Fibroblast of lung (primary cell): ENCODE results near the gene BHLHA9. TPM values are rescaled to one million over a fixed set of nuclear protein-coding genes. Genes with fewer than 3 reads are reported as not detected.

ENCODE experiments used
- DNase-seq, 2 donors: peaks; one replicate each; pipeline versions ENCODE4 v3.0.0 to v3.0.0-alpha.2; 2010; ENCODE audit warnings: low read depth in 2 of 2
- H2AFZ ChIP-seq: 2 replicates; pipeline ENCODE4 v1.5.1; 2012; ENCODE audit warnings: low read length, control low read depth, inconsistent platforms
- H3K27ac ChIP-seq: 2 replicates; pipeline ENCODE4 v1.5.1; 2011; ENCODE audit warnings: low read length, control low read depth; ENCODE audit not compliant: insufficient read depth
- H3K27me3 ChIP-seq: 2 replicates; pipeline ENCODE4 v1.5.1; 2011; ENCODE audit warnings: mild to moderate bottlenecking, low read length; ENCODE audit not compliant: control insufficient read depth, insufficient read depth
- H3K36me3 ChIP-seq: 2 replicates; pipeline ENCODE4 v1.5.1; 2011; ENCODE audit warnings: low read length; ENCODE audit not compliant: control insufficient read depth, insufficient read depth
- H3K4me1 ChIP-seq: 2 replicates; pipeline ENCODE4 v1.5.1; 2011; ENCODE audit warnings: low read length; ENCODE audit not compliant: control insufficient read depth, insufficient read depth; ENCODE audit errors: extremely low read depth
- H3K4me2 ChIP-seq: 2 replicates; pipeline ENCODE4 v1.5.1; 2011; ENCODE audit warnings: low read length, control low read depth; ENCODE audit not compliant: insufficient read depth; ENCODE audit errors: extremely low read depth
- H3K4me3 ChIP-seq, 4 experiments: fragments of 200-600 bp in 1 of 4; sonication (generic) in 1 of 4; replicated peaks in 1 of 4; 2 replicates each; pipeline ENCODE4 v1.5.1; 2011 to 2016; ENCODE audit warnings: low read length in 4 of 4, low read depth in 3 of 4, mild to moderate bottlenecking in 3 of 4, control low read depth in 2 of 4, inconsistent platforms in 1 of 4, mixed read lengths in 1 of 4; ENCODE audit not compliant: insufficient read depth in 1 of 4; ENCODE audit errors: control extremely low read depth in 1 of 4
- H3K79me2 ChIP-seq: 2 replicates; pipeline ENCODE4 v1.5.1; 2012; ENCODE audit warnings: mild to moderate bottlenecking, low read length, inconsistent platforms; ENCODE audit not compliant: control insufficient read depth, insufficient read depth
- H3K9ac ChIP-seq: 2 replicates; pipeline ENCODE4 v1.5.1; 2011; ENCODE audit warnings: mild to moderate bottlenecking, low read length, control low read depth; ENCODE audit not compliant: insufficient read depth
- H3K9me3 ChIP-seq: 2 replicates; pipeline ENCODE4 v1.5.1; 2012; ENCODE audit warnings: low read depth, low read length; ENCODE audit not compliant: control insufficient read depth, insufficient read depth
- H4K20me1 ChIP-seq: 2 replicates; pipeline ENCODE4 v1.5.1; 2011; ENCODE audit warnings: low read length; ENCODE audit not compliant: control insufficient read depth, insufficient read depth; ENCODE audit errors: extremely low read depth
- EZH2 ChIP-seq: IDR thresholded peaks from 2 replicates; pipeline ENCODE4 v1.5.1; 2012; ENCODE audit warnings: low read length, control low read depth, mild to moderate bottlenecking; ENCODE audit errors: missing control alignments
- polyA plus RNA-seq, 2 donors: library from polyadenylated mRNA; depleted of rRNA in 1 of 2; stranded (reverse) in 1 of 2; unstranded in 1 of 2; fragments of >200 nt; gene quantifications; 2 replicates each; pipeline ENCODE4 v1.2.1, GENCODE V29; 2011 to 2012; ENCODE audit warnings: missing spikeins in 1 of 2
- total RNA-seq: library from RNA; depleted of rRNA; stranded (reverse); fragments of >200 nt; gene quantifications from 2 replicates; pipeline ENCODE4 v1.2.1, GENCODE V29; 2014
- TF ChIP-seq, protein P1 (sequence below), 2 donors: IDR thresholded peaks in 1 of 2; conservative IDR thresholded peaks in 1 of 2; 1 replicate in 1 of 2; 2 replicates in 1 of 2; pipeline ENCODE4 v1.5.1; 2011 to 2012; ENCODE audit warnings: low read length in 2 of 2, control low read depth in 1 of 2, inconsistent platforms in 1 of 2, low read depth in 1 of 2, mild to moderate bottlenecking in 1 of 2

BHLHA9 gene
- total and polyA plus RNA-seq, 2 donors (not counting 1 experiment from before 2014, with no cell fraction given): not detected

DNA sequence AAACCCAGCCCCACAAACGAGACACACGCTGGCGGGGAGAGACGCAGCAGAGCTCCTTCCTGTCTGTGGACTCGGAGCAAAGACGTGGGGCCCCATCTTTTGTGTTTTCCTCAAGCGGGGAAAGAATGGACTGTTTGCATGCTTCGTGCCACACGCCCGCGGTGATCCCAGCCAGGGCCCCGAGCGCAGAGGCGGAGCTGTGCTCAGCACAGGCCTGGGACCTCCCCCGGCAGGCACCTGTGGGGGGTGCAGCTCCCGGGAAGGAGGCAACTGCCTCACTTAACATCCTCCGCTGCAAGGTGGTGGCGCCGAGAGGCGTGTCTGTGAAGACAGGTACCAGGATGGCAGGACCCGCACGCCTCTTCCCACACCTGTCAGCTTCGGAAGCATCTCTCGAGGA lies 28.4 kb downstream of the BHLHA9 start:
- H3K4me2 ChIP-seq: no peak overlapping the region
- H3K4me1 ChIP-seq: no peaks in the 10 kb centered on the region
- TF ChIP-seq EZH2: no peak
- TF ChIP-seq, protein P1, sequence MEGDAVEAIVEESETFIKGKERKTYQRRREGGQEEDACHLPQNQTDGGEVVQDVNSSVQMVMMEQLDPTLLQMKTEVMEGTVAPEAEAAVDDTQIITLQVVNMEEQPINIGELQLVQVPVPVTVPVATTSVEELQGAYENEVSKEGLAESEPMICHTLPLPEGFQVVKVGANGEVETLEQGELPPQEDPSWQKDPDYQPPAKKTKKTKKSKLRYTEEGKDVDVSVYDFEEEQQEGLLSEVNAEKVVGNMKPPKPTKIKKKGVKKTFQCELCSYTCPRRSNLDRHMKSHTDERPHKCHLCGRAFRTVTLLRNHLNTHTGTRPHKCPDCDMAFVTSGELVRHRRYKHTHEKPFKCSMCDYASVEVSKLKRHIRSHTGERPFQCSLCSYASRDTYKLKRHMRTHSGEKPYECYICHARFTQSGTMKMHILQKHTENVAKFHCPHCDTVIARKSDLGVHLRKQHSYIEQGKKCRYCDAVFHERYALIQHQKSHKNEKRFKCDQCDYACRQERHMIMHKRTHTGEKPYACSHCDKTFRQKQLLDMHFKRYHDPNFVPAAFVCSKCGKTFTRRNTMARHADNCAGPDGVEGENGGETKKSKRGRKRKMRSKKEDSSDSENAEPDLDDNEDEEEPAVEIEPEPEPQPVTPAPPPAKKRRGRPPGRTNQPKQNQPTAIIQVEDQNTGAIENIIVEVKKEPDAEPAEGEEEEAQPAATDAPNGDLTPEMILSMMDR (conservative IDR thresholded peaks at IDR 0.05 in 1 of 2, IDR thresholded peaks at IDR 0.05 in 1 of 2; ENCODE audit: low read depth in 1 of 2, low read length in 2 of 2): no peak
- no peaks in the 10 kb centered on the region for H3K9me3 ChIP-seq
- H3K27me3 ChIP-seq: peaks cover 7% of the 10 kb centered on the region
- H3K79me2 ChIP-seq: no peaks in the 10 kb centered on the region
- DNase-seq: no peak
- H2AFZ ChIP-seq: no peak overlapping the region
- no peak overlapping the region for H3K4me3 ChIP-seq
- H3K9ac ChIP-seq: no peak overlapping the region
- no peaks in the 10 kb centered on the region for H4K20me1 ChIP-seq
- no peak overlapping the region for H3K27ac ChIP-seq
- H3K36me3 ChIP-seq: no peaks in the 10 kb centered on the region

DNA sequence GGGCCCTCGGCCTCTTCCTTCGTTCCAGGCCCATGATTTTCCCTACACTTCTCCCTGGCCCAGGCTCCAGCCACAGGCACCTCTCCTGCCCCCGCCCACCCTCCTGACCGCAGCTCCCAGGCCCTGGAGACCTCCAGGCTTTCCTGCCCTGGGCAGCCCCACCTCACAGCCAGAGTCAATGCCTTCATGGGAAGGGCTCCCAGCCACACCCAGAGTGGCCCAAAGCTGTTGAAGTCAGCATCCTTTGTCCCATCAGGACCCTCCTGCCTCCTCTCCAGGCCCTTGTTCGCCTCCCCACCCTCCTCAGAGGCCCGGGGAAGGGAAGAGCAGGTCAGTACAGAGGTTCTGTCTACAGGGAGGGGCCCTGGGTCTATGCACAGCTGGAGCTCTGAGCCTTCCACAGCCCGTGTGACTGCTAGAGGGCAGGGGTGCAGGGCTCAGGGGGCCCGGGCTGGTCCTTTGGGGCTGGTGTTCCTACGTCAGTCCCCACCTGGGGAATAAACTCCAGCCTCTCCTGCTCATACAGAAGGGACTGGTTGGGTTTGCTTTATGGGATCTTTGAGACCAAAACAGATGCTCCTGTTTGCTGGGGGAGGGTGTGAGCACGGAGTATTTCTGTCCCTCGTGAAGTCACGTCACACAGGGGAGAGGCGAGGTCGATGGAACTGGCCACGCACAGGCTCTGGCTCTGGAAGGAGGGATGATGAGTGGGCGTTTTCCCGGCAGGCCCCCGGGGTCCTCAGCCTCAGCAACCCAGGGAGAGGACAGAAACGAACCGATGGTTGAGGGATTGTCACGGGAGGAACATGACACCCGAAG lies 29.5 kb downstream of the BHLHA9 start:
- Histone ChIP-seq H3K9me3 (no peaks in the 10 kb centered on the region), H3K27me3 (peaks cover 7% of the 10 kb centered on the region), H4K20me1 (no peaks in the 10 kb centered on the region), H3K4me2 (no peak overlapping the region), H3K4me3 (no peak overlapping the region), H3K27ac (no peak overlapping the region), H3K79me2 (no peaks in the 10 kb centered on the region), H3K36me3 (no peaks in the 10 kb centered on the region), H3K9ac (no peak overlapping the region), H3K4me1 (no peaks in the 10 kb centered on the region), H2AFZ (no peak overlapping the region)
- TF ChIP-seq, protein P1 (conservative IDR thresholded peaks at IDR 0.05 in 1 of 2, IDR thresholded peaks at IDR 0.05 in 1 of 2; ENCODE audit: low read depth in 1 of 2, low read length in 2 of 2): no peak
- TF ChIP-seq EZH2: no peak
- no peak for DNase-seq

DNA sequence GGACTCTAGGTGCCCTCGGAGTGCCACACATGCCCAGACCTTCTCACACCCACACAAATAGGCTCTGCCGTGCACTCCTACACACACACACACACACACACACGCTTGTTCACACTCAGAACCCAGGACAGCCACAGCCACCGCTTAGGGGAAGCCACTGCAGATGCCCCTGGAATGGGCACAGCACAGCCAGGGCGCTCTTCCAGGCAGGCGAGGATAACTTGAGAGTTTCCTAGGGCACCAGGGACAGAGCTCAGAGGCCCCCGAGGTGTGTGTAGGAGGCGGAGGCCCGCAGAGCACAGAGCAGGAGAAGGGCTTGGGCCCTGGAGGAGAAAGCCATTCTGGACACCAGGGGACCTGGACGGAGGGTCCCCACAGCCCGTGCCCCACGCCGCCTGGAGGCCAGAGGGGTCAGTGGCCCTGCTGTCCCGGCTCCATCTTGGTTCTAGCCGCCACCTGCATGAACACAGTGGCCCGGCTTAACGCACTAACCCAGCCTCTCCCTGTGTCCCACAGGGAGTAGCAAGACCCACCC lies 30.2 kb downstream of the BHLHA9 start:
- Histone ChIP-seq H3K4me2 (no peak overlapping the region), H3K4me3 (no peak overlapping the region), H3K79me2 (no peaks in the 10 kb centered on the region), H2AFZ (no peak overlapping the region), H3K4me1 (no peaks in the 10 kb centered on the region), H3K27ac (no peak overlapping the region), H3K27me3 (peaks cover 7% of the 10 kb centered on the region), H3K9ac (no peak overlapping the region), H3K9me3 (no peaks in the 10 kb centered on the region), H3K36me3 (no peaks in the 10 kb centered on the region), H4K20me1 (no peaks in the 10 kb centered on the region)
- DNase-seq: no peak
- TF ChIP-seq EZH2: no peak
- TF ChIP-seq, protein P1 (conservative IDR thresholded peaks at IDR 0.05 in 1 of 2, IDR thresholded peaks at IDR 0.05 in 1 of 2; ENCODE audit: low read depth in 1 of 2, low read length in 2 of 2): no peak
